Spleen (tissue), 7 donors: ENCODE measurements around the gene BID.

Experiments
- CTCF ChIP-seq, 11 experiments: fragments of 200-600 bp in 7 of 11; fragments of 450-650 bp in 4 of 11; sonication (generic) in 4 of 11; IDR thresholded peaks in 8 of 11; conservative IDR thresholded peaks in 3 of 11; 1 replicate in 7 of 11; 2 replicates in 4 of 11; pipeline versions ENCODE4 v1.4.0 to v1.8.0; 2016 to 2021; ENCODE audit warnings: antibody characterized with exemption in 11 of 11, inconsistent platforms in 4 of 11, mild to moderate bottlenecking in 1 of 11
- POLR2AphosphoS5 ChIP-seq, 3 donors: sonication (generic); formaldehyde crosslinking; IDR thresholded peaks; one replicate each; pipeline ENCODE4 v1.5.1; 2017; ENCODE audit warnings: antibody characterized with exemption in 3 of 3
- donor health status: DM: no; HTN: no; CAD: no; lungs with moderate emphysema.
- donor health status: DM: no; HTN: no; CAD: no.
- donor health status: DM: no; HTN: no; CAD: no.

GRCh38 chr22:17751596-17751995 lies 22.7 kb downstream of the BID start:
- no peak for TF ChIP-seq POLR2AphosphoS5 (IDR thresholded peaks at IDR 0.05)
- no peak for TF ChIP-seq CTCF (IDR thresholded peaks at IDR 0.05 in 8 of 11, conservative IDR thresholded peaks at IDR 0.05 in 3 of 11)
